ENCODE measurements around the gene SPATA2. TPM values are rescaled to one million over a fixed set of nuclear protein-coding genes. Genes with fewer than 3 reads are reported as not detected.

Gene SPATA2
- total RNA-seq, 1 donor from 2014 or later = 4.7 TPM

DNA sequence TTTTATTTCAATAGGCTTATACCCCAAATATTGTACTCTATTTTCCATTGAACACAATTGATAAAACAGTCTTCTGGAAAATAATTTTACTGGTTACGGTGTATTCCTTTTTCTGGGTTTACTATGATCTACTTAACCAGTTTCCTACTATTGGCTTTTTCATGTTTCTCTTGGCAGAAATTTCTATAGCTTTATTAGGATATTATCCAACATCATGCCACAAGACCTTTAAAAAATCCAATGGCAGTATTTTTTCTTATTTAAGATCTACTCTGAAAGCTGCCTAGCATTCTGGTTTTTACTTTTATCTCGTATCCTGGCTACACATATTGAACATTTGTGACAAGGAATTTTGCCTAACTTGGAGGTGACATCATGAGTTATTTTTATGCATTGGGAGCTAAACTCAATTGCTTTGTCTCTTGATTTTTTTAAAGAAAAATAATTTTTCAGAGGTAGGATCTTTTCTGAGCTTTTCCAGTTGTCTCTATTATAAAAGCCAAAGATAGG is 57.2 kb downstream of the SPATA2 start:
- Histone ChIP-seq H3K27ac (no peak overlapping the region), H3K9me3 (no peaks in the 10 kb centered on the region), H3K36me3 (peaks cover 0 to 13% of the 10 kb centered on the region in 2 donors), H3K4me1 (no peaks in the 10 kb centered on the region), H3K4me3 (no peak overlapping the region), H3K27me3 (no peaks in the 10 kb centered on the region)
- TF ChIP-seq POLR2AphosphoS5 (IDR thresholded peaks at IDR 0.05; ENCODE audit: insufficient read depth in 1 of 2, low read depth in 1 of 2) = no peak
- DNase-seq (ENCODE audit: extremely low spot score in 2 of 2) = no peak
- intact Hi-C loops (cut with DNase I) = no loop called here

DNA sequence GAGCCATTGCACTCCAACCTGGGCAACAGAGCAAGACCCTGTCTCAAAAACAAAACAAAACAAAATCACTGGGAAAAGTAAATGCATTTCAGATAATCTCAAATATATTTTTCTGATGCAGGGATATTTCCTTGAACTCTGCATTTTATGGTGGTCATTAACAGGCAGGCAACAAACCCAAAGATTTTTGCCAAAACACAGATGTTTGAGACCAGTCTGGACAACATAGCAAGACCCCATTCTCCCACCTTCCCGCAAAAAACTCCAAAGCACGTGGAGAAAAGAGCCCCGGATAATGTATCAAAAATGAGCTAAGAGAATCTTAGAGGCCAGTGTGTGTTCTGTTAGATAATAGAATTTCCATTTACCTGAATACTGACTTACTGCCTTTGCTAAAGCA is 58.4 kb downstream of the SPATA2 start:
- intact Hi-C loops (cut with DNase I) = no loop called here
- H3K36me3 ChIP-seq = peaks cover 0 to 12% of the 10 kb centered on the region in 2 donors
- peaks cover 5% of the 10 kb centered on the region for H3K4me1 ChIP-seq
- H3K27me3 ChIP-seq = no peaks in the 10 kb centered on the region
- no peak overlapping the region for H3K4me3 ChIP-seq
- H3K27ac ChIP-seq = no peak overlapping the region
- DNase-seq (ENCODE audit: extremely low spot score in 2 of 2) = no peak
- TF ChIP-seq POLR2A (IDR thresholded peaks at IDR 0.05) (no peak), POLR2AphosphoS5 (IDR thresholded peaks at IDR 0.05; ENCODE audit: insufficient read depth in 1 of 2, low read depth in 1 of 2) (no peak)
- TF ChIP-seq, protein P1, sequence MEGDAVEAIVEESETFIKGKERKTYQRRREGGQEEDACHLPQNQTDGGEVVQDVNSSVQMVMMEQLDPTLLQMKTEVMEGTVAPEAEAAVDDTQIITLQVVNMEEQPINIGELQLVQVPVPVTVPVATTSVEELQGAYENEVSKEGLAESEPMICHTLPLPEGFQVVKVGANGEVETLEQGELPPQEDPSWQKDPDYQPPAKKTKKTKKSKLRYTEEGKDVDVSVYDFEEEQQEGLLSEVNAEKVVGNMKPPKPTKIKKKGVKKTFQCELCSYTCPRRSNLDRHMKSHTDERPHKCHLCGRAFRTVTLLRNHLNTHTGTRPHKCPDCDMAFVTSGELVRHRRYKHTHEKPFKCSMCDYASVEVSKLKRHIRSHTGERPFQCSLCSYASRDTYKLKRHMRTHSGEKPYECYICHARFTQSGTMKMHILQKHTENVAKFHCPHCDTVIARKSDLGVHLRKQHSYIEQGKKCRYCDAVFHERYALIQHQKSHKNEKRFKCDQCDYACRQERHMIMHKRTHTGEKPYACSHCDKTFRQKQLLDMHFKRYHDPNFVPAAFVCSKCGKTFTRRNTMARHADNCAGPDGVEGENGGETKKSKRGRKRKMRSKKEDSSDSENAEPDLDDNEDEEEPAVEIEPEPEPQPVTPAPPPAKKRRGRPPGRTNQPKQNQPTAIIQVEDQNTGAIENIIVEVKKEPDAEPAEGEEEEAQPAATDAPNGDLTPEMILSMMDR (IDR thresholded peaks at IDR 0.05) = no peak
- no peaks in the 10 kb centered on the region for H3K9me3 ChIP-seq

DNA sequence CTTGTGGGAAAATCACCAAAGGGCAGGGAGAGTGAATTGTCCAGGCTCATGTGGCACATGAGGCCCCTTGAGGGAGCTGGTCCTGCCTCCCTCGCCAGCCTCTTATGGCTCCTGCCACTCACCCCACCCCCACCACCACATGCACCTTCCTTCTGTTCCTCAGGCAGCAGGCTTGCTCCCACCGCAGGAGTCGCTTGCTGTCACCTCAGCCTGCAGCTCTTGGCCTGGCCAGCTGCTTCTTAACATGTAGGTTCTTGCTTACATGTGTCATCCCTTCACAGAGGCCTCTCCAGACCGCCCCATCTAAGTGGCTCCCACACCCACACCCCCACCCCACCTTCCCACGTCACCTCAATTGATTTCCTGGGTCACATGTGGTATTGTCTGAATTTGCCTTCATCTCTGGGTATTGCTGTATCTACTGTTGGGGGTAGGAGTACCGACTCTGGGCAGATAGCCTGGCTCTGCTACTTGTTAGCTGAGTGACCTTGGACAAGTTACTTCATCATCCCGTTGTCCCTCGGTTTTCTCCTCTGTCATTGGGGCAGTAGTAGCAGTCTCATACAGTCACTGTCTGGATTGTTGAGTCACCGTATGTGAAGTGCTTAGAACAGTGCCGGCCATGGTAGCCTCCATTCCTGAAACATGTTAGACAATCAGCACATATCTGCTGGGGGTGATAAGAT is 61.0 kb downstream of the SPATA2 start:
- DNase-seq (ENCODE audit: extremely low spot score in 2 of 2) = no peak
- Histone ChIP-seq H3K4me1 (peaks cover 22% of the 10 kb centered on the region), H3K27ac (no peak overlapping the region), H3K9me3 (no peaks in the 10 kb centered on the region), H3K36me3 (peaks cover 0 to 12% of the 10 kb centered on the region in 2 donors), H3K27me3 (no peaks in the 10 kb centered on the region), H3K4me3 (no peak overlapping the region)
- intact Hi-C loops (cut with DNase I) = no loop called here
- TF ChIP-seq POLR2AphosphoS5 (IDR thresholded peaks at IDR 0.05; ENCODE audit: insufficient read depth in 1 of 2, low read depth in 1 of 2) (no peak), POLR2A (IDR thresholded peaks at IDR 0.05) (no peak)
- TF ChIP-seq, protein P1 (IDR thresholded peaks at IDR 0.05) = no peak

DNA sequence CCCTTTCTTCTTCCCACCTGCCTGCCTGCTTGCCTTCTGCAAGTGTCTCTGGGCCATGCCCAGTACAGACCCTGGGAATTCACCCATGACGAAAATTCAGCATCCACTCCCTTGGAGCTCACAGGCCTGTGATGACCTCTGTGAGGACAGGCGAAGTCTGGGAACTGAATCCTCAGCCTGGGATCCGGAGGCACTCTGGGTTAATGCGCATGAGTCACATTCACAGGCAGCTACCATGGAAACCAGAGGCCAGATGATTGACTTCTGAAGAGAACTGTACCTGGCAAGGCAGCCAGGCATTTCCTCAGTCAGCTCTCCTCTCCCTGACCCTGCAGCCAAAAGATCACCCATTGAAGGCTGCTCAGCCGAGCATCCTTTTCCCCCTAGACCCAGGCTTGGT is 61.7 kb downstream of the SPATA2 start:
- TF ChIP-seq POLR2A (IDR thresholded peaks at IDR 0.05) = no peak
- intact Hi-C loops (cut with DNase I) = no loop called here
- no peak for DNase-seq (ENCODE audit: extremely low spot score in 2 of 2)
- H3K36me3 ChIP-seq = peaks cover 0 to 16% of the 10 kb centered on the region in 2 donors
- no peaks in the 10 kb centered on the region for H3K27me3 ChIP-seq
- peaks cover 22% of the 10 kb centered on the region for H3K4me1 ChIP-seq
- no peaks in the 10 kb centered on the region for H3K9me3 ChIP-seq
- no peak overlapping the region for H3K27ac ChIP-seq
- H3K4me3 ChIP-seq = no peak overlapping the region

Small RNAs within 50 kb of the gene (small RNA-seq; reads per million reads assigned to genes)
- gene RF00017 (not detected), gene RF00019 (not detected)

Other genes with a start within 250 kb of the SPATA2 start
- 17.9 TPM for gene B4GALT5, start 201.7 kb downstream of the SPATA2 start, total RNA-seq
- gene SLC9A8, start 102.7 kb downstream of the SPATA2 start, total RNA-seq = 8.8 TPM
- 153 TPM for gene RNF114, start 20.9 kb upstream of the SPATA2 start, total RNA-seq
- 19.9 TPM for gene SNAI1, start 67.5 kb upstream of the SPATA2 start, total RNA-seq
- 74.2 TPM for gene UBE2V1, start 197.6 kb upstream of the SPATA2 start, total RNA-seq
- gene PEDS1, start 238.2 kb upstream of the SPATA2 start, total RNA-seq = 25.5 TPM